Gastroesophageal sphincter (tissue), 4 donors: ENCODE results near the gene C5orf15. TPM values are rescaled to one million over a fixed set of nuclear protein-coding genes. Genes with fewer than 3 reads are reported as not detected.
A peak's percentile ranks its signal among the peaks of the same experiment; 100 is the strongest.

Experiments used
- ATAC-seq: fragments of 150-250 bp; one replicate; pipeline ENCODE4 v1.9.1; 2016; ENCODE audit warnings: mild to moderate bottlenecking, moderate library complexity
- H3K27ac ChIP-seq, 4 donors: fragments of 200-600 bp; sonication (generic) in 3 of 4; 1 replicate in 3 of 4; 2 replicates in 1 of 4; pipeline ENCODE4 v1.5.1; 2016 to 2019
- H3K27me3 ChIP-seq: fragments of 200-600 bp; sonication (generic); one replicate; pipeline ENCODE4 v1.5.1; 2019
- H3K36me3 ChIP-seq, 2 donors: fragments of 200-600 bp; sonication (generic); one replicate each; pipeline ENCODE4 v1.5.1; 2019; ENCODE audit warnings: control low read depth in 1 of 2
- H3K4me1 ChIP-seq, 3 donors: fragments of 200-600 bp; sonication (generic); 1 replicate in 2 of 3; 2 replicates in 1 of 3; pipeline ENCODE4 v1.5.1; 2016 to 2019; ENCODE audit warnings: control low read depth in 2 of 3
- H3K4me3 ChIP-seq, 2 donors: fragments of 200-600 bp; sonication (generic); one replicate each; pipeline ENCODE4 v1.5.1; 2019; ENCODE audit warnings: mild to moderate bottlenecking in 1 of 2, moderate library complexity in 1 of 2
- H3K9me3 ChIP-seq, 3 donors: fragments of 200-600 bp; sonication (generic); one replicate each; pipeline ENCODE4 v1.5.1; 2017 to 2019; ENCODE audit warnings: control low read depth in 2 of 3
- EP300 ChIP-seq: sonication (generic); formaldehyde crosslinking; IDR thresholded peaks from one replicate; pipeline ENCODE4 v1.6.1; 2017; ENCODE audit warnings: antibody characterized with exemption, mild to moderate bottlenecking
- POLR2A ChIP-seq, 2 donors: fragments of 450-650 bp; IDR thresholded peaks; one replicate each; pipeline ENCODE4 v1.6.1; 2017; ENCODE audit warnings: antibody characterized with exemption in 2 of 2, mild to moderate bottlenecking in 2 of 2, moderate library complexity in 1 of 2
- POLR2AphosphoS5 ChIP-seq: sonication (generic); formaldehyde crosslinking; IDR thresholded peaks from one replicate; pipeline ENCODE4 v1.6.1; 2017; ENCODE audit warnings: antibody characterized with exemption
- WGBS, 2 donors: methylation state at CpG; one replicate each; pipeline ENCODE4 v1.1.5; 2018; ENCODE audit warnings: low coverage in 1 of 2; 5-methylcytosine and 5-hydroxymethylcytosine counted together
- total RNA-seq, 4 donors: library from RNA; depleted of rRNA; stranded (reverse); fragments of >200 nt; gene quantifications; one replicate each; pipeline ENCODE4 v1.1.0, GENCODE V29; 2016
- TF ChIP-seq, protein P1 (sequence below), 4 experiments: fragments of 200-600 bp in 2 of 4; fragments of 450-650 bp in 2 of 4; sonication (generic) in 1 of 4; IDR thresholded peaks; one replicate each; pipeline ENCODE4 v1.5.1; 2017 to 2019; ENCODE audit warnings: antibody characterized with exemption in 4 of 4, mild to moderate bottlenecking in 2 of 4, moderate library complexity in 2 of 4

The C5orf15 gene
- total RNA-seq, 4 donors from 2014 or later: 22.2 to 38.0 (median 23.2) TPM

DNA sequence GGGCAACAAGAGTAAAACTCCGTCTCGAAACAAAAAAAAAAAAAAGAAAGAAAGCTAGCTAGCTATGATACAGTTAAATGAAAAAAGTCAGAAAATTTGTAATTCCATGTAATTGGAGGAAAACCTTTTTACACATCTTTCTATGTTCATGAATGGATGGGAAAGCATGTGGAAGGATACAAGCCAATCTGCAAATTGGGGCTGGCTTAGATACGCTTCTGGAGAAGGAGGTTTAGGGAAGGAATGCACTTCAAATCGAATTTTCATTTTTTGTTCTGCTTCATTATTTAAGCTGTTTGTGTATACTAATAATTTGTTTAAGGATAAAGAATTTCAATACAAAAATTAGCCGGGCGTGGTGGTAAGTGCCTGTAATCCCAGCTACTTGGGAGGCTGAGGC is 29.6 kb upstream of the C5orf15 start:
- ATAC-seq: no peak
- Histone ChIP-seq H3K27ac (no peak overlapping the region), H3K4me3 (no peak overlapping the region), H3K9me3 (no peaks in the 10 kb centered on the region), H3K36me3 (peaks cover 0 to 8% of the 10 kb centered on the region in 2 donors), H3K27me3 (no peaks in the 10 kb centered on the region), H3K4me1 (peaks cover 8 to 98% (median 55%) of the 10 kb centered on the region in 3 donors)
- WGBS, 2 donors: 74% methylated on average over 4 to 6 of the region's 6 CpGs
- no peak for TF ChIP-seq EP300
- TF ChIP-seq POLR2AphosphoS5: no peak
- no peak for TF ChIP-seq POLR2A (IDR thresholded peaks at IDR 0.05)
- TF ChIP-seq, protein P1, sequence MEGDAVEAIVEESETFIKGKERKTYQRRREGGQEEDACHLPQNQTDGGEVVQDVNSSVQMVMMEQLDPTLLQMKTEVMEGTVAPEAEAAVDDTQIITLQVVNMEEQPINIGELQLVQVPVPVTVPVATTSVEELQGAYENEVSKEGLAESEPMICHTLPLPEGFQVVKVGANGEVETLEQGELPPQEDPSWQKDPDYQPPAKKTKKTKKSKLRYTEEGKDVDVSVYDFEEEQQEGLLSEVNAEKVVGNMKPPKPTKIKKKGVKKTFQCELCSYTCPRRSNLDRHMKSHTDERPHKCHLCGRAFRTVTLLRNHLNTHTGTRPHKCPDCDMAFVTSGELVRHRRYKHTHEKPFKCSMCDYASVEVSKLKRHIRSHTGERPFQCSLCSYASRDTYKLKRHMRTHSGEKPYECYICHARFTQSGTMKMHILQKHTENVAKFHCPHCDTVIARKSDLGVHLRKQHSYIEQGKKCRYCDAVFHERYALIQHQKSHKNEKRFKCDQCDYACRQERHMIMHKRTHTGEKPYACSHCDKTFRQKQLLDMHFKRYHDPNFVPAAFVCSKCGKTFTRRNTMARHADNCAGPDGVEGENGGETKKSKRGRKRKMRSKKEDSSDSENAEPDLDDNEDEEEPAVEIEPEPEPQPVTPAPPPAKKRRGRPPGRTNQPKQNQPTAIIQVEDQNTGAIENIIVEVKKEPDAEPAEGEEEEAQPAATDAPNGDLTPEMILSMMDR (IDR thresholded peaks at IDR 0.05): no peak

DNA sequence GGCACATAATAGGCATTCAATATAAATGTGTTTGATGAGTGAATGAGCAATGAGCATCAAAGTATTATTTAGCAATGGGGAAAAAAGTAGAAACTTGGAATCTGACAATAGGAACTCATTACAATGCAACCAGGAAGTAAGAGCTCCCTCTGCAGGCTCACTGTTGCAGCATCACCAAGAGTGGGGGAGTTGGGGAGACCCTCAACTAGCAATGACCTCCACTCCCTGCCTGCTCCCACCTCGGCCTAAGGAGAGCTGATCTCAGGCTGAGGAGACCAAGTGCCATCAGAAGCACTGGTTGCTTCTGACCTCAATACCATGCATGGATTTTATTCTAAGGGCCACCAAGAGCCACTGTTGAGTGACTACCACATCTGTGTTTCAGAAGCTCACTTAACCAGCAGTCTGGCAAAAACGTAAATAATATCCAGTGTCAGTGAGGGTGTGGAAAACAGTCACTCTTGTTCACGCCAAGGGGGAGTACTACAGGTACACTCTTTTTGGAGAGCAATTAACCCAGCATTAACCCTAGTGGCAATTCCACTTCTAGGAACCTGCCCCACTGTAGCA is 28.3 kb upstream of the C5orf15 start:
- ATAC-seq: no peak
- H3K4me3 ChIP-seq: no peak overlapping the region
- peaks cover 0 to 11% of the 10 kb centered on the region in 2 donors for H3K36me3 ChIP-seq
- TF ChIP-seq, protein P1 (IDR thresholded peaks at IDR 0.05): peak in 1 of 4 experiments; percentile 18
- no peak for TF ChIP-seq EP300
- no peak for TF ChIP-seq POLR2A (IDR thresholded peaks at IDR 0.05)
- H3K27ac ChIP-seq: peak overlapping the region in 1 of 4 donors; percentile 60
- no peaks in the 10 kb centered on the region for H3K9me3 ChIP-seq
- no peaks in the 10 kb centered on the region for H3K27me3 ChIP-seq
- peaks cover 6 to 98% (median 48%) of the 10 kb centered on the region in 3 donors for H3K4me1 ChIP-seq
- WGBS, 2 donors: 70% methylated on average over 3 of the region's 3 CpGs; no CpG with 5 or more reads in 1 of the 2 donors

DNA sequence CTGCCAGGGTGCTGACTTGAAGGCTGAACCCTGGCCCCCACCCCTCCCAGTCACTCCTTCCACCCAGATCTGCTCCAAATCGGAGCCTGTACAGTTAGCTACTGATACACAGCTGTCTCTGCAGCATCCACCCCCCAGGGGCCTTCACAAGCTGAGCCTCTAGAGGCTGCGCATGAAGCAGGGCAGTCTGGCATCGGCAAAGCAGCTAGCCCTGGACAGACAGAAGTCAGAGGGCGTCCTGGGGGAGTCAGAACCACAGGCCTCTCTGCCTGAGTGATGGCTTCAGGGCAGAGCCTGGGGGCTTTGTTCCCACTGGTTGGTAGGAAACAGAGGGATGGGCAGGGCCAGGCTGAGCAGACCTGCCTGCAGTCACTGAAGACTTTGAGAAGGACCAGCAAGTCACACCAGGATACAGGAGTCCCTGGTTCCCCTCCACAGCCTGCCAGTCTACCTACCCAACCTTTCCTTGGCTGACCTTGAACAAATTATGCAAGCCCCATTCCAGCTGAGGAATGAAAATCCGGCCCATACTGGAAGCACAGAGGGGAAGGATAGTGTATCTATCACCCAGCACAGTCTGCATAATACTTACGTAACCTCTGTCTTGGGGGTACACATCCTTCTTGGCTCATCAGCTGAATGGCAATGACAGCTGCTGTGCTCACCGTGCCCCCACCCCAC is 27.6 kb upstream of the C5orf15 start:
- Histone ChIP-seq H3K27me3 (no peaks in the 10 kb centered on the region), H3K4me3 (peak overlapping the region in 1 of 2 donors; percentile 8), H3K9me3 (no peaks in the 10 kb centered on the region), H3K27ac (peak overlapping the region in 3 of 4 donors; percentile 49 to 60 (median 49)), H3K36me3 (peaks cover 0 to 17% of the 10 kb centered on the region in 2 donors), H3K4me1 (peaks cover 6 to 98% (median 47%) of the 10 kb centered on the region in 3 donors)
- WGBS, 2 donors: 31 to 49% methylated on average over 3 to 4 of the region's 7 CpGs
- TF ChIP-seq POLR2AphosphoS5 (no peak), POLR2A (IDR thresholded peaks at IDR 0.05) (no peak), EP300 (no peak)
- TF ChIP-seq, protein P1 (IDR thresholded peaks at IDR 0.05): no peak
- no peak for ATAC-seq

DNA sequence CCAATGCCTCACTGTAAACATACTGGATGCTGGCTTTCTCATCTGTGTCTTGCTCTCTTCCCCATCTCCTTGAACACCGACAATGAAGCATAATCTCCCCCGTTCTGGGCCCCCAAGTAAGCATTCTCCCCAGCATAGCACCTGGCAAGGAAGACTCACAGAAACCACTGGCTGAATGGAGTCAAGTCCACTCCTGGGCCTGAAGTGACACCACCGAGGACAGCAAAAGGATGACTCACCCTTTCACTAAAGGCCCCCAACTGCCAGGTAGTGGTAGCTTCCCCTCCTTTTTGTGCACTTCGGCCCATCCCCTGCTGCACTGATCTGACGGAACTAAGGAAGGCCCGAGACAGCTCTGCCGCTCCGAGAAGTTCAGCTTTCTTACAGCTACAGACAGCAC is 26.9 kb upstream of the C5orf15 start:
- Histone ChIP-seq H3K4me3 (peak overlapping the region in 1 of 2 donors; percentile 8), H3K9me3 (no peaks in the 10 kb centered on the region), H3K27ac (peak overlapping the region in 3 of 4 donors; percentile 49 to 60 (median 49)), H3K4me1 (peaks cover 6 to 93% (median 44%) of the 10 kb centered on the region in 3 donors), H3K27me3 (no peaks in the 10 kb centered on the region), H3K36me3 (peaks cover 4 to 18% of the 10 kb centered on the region in 2 donors)
- TF ChIP-seq, protein P1 (IDR thresholded peaks at IDR 0.05): no peak
- TF ChIP-seq POLR2A (IDR thresholded peaks at IDR 0.05): no peak
- TF ChIP-seq EP300: no peak
- TF ChIP-seq POLR2AphosphoS5: no peak
- no peak for ATAC-seq
- 40 to 69% methylated on average over 1 to 4 of the region's 8 CpGs for WGBS, 2 donors
